Fibroblast of villous mesenchyme (primary cell): ENCODE results near the gene PLA2G12A. TPM values are rescaled to one million over a fixed set of nuclear protein-coding genes. Genes with fewer than 3 reads are reported as not detected.

ENCODE experiments used
- DNase-seq: peaks from one replicate; pipeline ENCODE4 v3.0.0-alpha.2; 2010; ENCODE audit warnings: low read depth
- H3K4me3 ChIP-seq: 2 replicates; pipeline ENCODE4 v1.5.1; 2011; ENCODE audit warnings: low read depth, mild to moderate bottlenecking, low read length
- CTCF ChIP-seq: IDR thresholded peaks from 2 replicates; pipeline ENCODE4 v1.5.1; 2012; ENCODE audit warnings: low read depth, mild to moderate bottlenecking, low read length; ENCODE audit not compliant: insufficient read depth
- total RNA-seq: library from RNA; depleted of rRNA; stranded (reverse); fragments of >200 nt; gene quantifications from 2 replicates; pipeline ENCODE4 v1.2.3, GENCODE V29; 2012

Gene PLA2G12A
- total RNA-seq, 1 donor = 11.7 TPM

GRCh38 chr4:109752525-109752924, 22.7 kb upstream of the PLA2G12A start:
- no peak overlapping the region for H3K4me3 ChIP-seq
- DNase-seq = no peak
- TF ChIP-seq CTCF = no peak

- DNase-seq = no peak
- H3K4me3 ChIP-seq = no peak overlapping the region
- TF ChIP-seq CTCF = no peak
Measured at GRCh38 chr4:109751852-109752251, 22.0 kb upstream of the PLA2G12A start.

DNA sequence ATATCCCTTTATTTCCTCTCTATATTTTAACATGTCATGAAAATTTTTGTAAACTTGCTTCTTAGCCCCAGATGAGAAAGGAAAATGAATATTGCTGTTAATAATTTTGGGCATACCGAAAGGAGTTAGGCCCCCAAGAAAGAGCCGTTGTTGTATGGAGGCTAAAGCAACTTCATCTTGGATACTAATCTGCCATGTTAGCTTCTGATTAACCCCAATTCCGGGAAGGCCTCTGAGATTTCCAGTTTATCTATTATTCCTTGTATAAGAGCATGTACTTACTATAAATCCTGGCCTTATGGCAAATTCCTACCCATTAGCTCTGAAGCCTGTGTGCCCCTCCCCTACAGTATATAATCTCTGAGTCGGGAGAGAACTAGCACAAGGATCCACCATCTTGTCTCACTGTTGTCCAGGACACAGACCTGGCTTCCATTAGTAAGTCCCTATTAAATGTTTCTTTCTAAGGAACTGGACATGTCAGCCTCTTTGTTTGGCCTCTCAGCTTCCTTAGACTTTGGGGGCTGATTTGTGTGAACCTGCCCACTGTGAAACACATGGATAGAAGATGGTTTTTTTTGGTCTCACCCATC, 20.9 kb upstream of the PLA2G12A start:
- no peak for TF ChIP-seq CTCF
- H3K4me3 ChIP-seq = no peak overlapping the region
- no peak for DNase-seq

DNA sequence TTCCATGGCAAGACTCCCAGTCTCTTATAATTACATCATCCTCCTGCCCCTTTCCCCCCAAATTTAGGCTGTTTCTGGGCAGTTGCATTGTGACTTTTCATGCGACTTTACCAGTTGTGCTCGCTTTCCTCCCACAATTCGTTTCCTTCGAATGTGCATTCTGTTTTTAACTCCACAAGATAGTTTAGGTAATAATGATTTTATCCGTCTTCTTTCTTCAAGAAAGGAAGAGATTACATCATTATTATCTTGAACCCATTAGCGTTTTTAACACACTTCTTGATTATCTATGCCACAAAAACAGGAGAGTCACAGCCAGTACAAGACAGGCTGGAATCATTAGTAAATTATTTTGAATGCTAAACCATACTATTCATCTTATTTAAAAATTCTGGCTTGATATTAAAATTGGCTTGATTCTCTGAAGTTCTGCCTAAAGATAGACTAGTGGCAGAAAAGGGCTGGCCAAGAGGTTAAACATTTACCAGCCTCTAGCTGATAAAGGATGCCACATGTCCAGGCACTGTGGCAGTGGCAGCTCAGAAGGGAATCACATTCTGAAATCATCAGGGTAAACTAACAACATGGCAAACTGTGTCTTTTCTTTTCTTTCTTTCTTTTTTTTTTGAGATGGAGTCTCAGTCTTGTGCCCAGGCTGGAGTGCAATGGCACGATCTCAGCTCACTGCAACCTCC, 19.7 kb upstream of the PLA2G12A start:
- DNase-seq = no peak
- TF ChIP-seq CTCF = no peak
- H3K4me3 ChIP-seq = no peak overlapping the region

DNA sequence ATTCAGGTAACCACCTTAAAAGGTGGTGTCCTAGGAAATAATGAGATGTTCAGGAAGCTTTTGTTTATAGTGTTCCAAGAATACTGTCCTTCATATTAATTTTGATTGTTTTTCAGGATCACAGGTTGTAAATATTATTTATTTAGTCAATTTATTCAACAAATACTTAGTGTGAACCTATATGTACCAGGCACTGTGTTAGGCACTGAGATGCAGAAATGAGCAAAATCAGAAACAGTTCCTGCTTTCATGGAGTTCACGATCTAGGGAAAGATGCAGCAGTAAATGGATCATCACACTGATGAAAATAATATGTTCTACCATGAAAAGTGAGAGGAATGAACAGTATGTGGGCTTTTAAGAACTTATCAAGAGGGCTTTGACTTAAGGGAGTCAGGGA, 18.2 kb upstream of the PLA2G12A start:
- no peak for DNase-seq
- no peak for TF ChIP-seq CTCF

GRCh38 chr4:109746728-109747127, 16.9 kb upstream of the PLA2G12A start:
- no peak overlapping the region for H3K4me3 ChIP-seq
- no peak for TF ChIP-seq CTCF
- DNase-seq = no peak

More for the DNA sequence above, 18.2 kb upstream of the PLA2G12A start:
- no peak overlapping the region for H3K4me3 ChIP-seq
